ENCODE data around the gene GABARAPL1. TPM values are rescaled to one million over a fixed set of nuclear protein-coding genes. Genes with fewer than 3 reads are reported as not detected.
"Not testable (repeated sequence)": the region's sequence is repeated elsewhere in the genome, so short reads cannot be mapped to it uniquely, and the experiment has no call there.

The GABARAPL1 gene
- total RNA-seq, 1 donor from 2014 or later = 37.3 TPM

GRCh38 chr12:10204495-10204894 is 8.2 kb upstream of the GABARAPL1 start:
- DNase-seq = not testable (repeated sequence)

GRCh38 chr12:10205220-10205807 is 7.4 kb upstream of the GABARAPL1 start:
- no peak for DNase-seq

GRCh38 chr12:10207136-10207535 is 5.5 kb upstream of the GABARAPL1 start:
- DNase-seq = no peak

DNA sequence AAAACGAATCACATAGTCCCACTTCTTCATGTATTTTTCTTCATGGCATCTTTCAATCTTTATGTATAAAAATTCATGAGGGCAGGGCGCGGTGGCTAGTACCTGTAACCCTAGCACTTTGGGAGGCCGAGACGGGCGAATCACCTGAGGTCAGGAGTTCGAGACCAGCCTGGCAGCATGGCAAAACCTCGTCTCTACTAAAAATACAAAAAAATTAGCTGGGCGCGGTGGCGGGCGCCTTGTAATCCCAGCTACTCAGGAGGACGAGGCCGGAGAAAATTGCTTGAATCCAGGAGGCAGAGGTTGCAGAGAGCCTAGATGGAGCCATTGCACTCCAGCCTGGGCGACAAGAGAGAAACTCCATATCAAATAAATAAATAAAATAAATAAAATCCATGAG is 2.5 kb upstream of the GABARAPL1 start:
- DNase-seq = no peak

- no peak for DNase-seq
Measured at GRCh38 chr12:10211101-10211939, 1.4 kb upstream of the GABARAPL1 start.

GRCh38 chr12:10211940-10212738 is 538 bp upstream of the GABARAPL1 start:
- DNase-seq = peak; percentile 95

GRCh38 chr12:10213168-10214135 is 775 bp downstream of the GABARAPL1 start:
- DNase-seq = peak; percentile 44

- no peak for DNase-seq
Measured at GRCh38 chr12:10214136-10214894, 1.6 kb downstream of the GABARAPL1 start.

DNA sequence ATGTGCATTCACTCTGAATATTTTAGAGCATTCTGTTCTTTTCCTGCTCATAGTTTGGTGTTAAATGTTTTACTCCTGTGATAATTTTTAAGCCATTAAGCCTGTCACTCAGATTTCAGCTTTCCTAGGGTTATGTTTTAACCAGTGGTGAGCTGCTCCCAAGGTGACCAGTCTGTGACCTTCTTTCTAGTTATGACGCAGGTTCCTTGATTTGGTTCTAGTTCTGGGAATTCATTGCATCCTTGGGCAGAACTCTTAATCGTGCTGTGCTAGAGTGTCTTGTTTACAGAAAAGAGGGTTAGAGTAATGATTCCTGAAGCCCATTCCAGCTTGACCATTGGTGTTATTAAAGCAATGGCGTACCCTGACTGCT is 2.2 kb downstream of the GABARAPL1 start:
- DNase-seq = no peak

GRCh38 chr12:10215436-10215835 is 2.8 kb downstream of the GABARAPL1 start:
- DNase-seq = no peak

DNA sequence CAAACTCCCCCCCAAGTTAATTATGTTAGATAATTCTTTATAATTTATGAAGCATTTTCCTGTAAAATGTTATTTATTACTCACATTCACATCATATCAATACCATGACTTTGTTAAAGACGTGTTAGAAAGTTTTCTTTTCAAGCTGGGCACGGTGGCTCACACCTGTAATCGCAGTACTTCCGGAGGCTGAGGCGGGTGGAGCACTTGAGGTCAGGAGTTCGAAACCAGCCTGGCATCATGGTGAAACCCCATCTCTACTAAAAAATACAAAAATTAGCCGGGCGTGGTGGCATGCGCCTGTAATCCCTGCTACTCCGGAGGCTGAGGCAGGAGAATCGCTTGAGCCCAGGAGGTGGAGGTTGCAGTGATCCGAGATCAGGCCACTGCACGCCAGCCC is 3.3 kb downstream of the GABARAPL1 start:
- DNase-seq = not testable (repeated sequence)

DNA sequence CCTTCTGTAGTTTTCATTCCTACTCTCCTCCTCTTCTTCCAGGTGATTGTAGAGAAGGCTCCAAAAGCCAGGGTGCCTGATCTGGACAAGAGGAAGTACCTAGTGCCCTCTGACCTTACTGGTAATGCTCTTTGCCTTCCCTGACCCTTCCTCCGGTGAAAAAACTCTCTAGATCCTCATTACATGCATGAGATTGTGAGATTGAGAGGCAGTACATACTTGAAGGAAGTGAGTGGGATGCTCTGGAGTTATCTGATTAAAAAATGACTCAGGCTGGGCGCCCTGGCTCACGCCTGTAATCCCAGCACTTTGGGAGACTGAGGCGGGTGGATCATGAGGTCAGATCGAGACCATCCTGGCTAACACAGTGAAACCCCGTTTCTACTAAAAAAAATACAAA is 5.3 kb downstream of the GABARAPL1 start:
- no peak for DNase-seq

- DNase-seq = no peak
Measured at GRCh38 chr12:10220398-10221077, 7.9 kb downstream of the GABARAPL1 start.

- DNase-seq = no peak
Measured at GRCh38 chr12:10221846-10222245, 9.2 kb downstream of the GABARAPL1 start.

- no peak for DNase-seq
Measured at GRCh38 chr12:10223208-10223607, 10.5 kb downstream of the GABARAPL1 start.

GRCh38 chr12:10225426-10225825 is 12.7 kb downstream of the GABARAPL1 start:
- not testable (repeated sequence) for DNase-seq

- no peak for DNase-seq
Measured at GRCh38 chr12:10226086-10226485, 13.4 kb downstream of the GABARAPL1 start.

DNA sequence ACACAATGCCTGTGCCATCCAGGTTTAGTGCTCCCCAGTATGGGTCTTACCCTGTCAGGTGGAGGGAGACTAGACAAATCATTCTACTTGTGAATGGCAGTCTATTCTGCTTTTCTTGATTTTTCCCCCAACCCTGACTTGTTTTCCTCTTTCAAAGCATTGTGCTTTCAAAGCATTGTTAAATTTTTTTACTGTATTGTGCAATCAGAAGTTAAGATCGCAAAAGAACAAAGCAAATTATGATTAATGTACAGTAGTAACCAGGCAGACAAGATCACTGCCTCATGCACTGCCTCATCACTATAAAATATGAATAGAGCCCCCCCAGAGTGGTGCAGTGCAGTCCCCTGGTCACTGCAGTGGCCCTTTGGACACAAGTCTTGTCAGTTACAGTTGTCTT is 14.1 kb downstream of the GABARAPL1 start:
- no peak for DNase-seq

GRCh38 chr12:10227648-10228047 is 15.0 kb downstream of the GABARAPL1 start:
- no peak for DNase-seq

- no peak for DNase-seq
Measured at GRCh38 chr12:10234562-10234961, 21.9 kb downstream of the GABARAPL1 start.

Measured in skin of body (tissue), 2 donors.